Measurements from ENCODE around the gene ADARB2.

- TF ChIP-seq CTCF (IDR thresholded peaks at IDR 0.05; ENCODE audit: insufficient read depth, low read length) (no peak), POLR2AphosphoS5 (IDR thresholded peaks at IDR 0.05; ENCODE audit: low read depth) (no peak)
- TF ChIP-seq, protein P1, sequence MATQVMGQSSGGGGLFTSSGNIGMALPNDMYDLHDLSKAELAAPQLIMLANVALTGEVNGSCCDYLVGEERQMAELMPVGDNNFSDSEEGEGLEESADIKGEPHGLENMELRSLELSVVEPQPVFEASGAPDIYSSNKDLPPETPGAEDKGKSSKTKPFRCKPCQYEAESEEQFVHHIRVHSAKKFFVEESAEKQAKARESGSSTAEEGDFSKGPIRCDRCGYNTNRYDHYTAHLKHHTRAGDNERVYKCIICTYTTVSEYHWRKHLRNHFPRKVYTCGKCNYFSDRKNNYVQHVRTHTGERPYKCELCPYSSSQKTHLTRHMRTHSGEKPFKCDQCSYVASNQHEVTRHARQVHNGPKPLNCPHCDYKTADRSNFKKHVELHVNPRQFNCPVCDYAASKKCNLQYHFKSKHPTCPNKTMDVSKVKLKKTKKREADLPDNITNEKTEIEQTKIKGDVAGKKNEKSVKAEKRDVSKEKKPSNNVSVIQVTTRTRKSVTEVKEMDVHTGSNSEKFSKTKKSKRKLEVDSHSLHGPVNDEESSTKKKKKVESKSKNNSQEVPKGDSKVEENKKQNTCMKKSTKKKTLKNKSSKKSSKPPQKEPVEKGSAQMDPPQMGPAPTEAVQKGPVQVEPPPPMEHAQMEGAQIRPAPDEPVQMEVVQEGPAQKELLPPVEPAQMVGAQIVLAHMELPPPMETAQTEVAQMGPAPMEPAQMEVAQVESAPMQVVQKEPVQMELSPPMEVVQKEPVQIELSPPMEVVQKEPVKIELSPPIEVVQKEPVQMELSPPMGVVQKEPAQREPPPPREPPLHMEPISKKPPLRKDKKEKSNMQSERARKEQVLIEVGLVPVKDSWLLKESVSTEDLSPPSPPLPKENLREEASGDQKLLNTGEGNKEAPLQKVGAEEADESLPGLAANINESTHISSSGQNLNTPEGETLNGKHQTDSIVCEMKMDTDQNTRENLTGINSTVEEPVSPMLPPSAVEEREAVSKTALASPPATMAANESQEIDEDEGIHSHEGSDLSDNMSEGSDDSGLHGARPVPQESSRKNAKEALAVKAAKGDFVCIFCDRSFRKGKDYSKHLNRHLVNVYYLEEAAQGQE (IDR thresholded peaks at IDR 0.05; ENCODE audit: insufficient replicate concordance, low read depth), result no peak
Observed at GRCh38 chr10:1686491-1686749, 50.9 kb downstream of the ADARB2 start.

Data from HL-60 (cell line).